HG03521 (cell line): ENCODE measurements around the gene TTC16.

Source experiments
- ATAC-seq: cut with Tn5 transposase; IDR thresholded peaks from one replicate; pipeline ENCODE4 v1.9.1; 2021; ENCODE audit warnings: mild to moderate bottlenecking, moderate library complexity; ENCODE audit not compliant: unreplicated experiment

Gene TTC16

DNA sequence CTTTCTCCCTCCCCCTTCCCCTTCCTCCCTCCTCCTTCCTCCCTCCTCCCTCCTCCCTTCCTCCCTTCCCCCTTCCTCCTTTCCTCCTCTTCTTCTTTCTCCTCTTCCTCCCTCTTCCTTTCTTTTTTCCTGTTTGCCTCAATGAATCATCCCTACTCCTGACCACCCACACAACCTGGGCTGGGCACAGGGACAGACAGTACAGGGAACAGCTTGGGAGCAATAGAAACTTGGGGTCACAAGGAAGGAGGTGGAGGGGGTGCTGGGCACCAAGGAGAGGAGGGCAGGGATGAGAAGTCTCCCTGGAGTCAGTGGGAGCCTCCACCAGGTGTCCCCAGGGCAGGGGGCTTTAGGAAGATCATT is 5.0 kb downstream of the TTC16 start:
- ATAC-seq: no peak

DNA sequence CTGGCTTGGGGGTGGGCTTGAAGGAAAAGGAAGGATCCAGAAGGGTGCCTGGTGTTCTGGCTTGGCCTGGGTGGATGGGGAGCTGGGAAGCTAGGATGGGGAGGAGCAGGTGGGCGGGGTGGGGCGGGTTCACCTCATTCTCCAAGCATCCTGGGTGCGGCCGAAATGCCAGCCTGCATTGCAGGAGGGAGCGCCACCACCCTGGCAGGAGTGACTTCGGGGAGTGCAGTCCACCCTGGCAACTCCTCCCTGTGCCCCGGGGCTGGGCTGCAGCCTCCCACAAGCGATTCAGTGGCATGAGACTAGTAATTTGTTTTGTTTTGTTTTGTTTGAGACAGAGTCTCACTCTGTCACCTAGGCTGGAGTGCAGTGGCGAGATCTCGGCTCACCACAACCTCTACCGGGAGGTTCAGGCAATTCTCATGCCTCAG is 5.5 kb downstream of the TTC16 start:
- ATAC-seq: no peak

DNA sequence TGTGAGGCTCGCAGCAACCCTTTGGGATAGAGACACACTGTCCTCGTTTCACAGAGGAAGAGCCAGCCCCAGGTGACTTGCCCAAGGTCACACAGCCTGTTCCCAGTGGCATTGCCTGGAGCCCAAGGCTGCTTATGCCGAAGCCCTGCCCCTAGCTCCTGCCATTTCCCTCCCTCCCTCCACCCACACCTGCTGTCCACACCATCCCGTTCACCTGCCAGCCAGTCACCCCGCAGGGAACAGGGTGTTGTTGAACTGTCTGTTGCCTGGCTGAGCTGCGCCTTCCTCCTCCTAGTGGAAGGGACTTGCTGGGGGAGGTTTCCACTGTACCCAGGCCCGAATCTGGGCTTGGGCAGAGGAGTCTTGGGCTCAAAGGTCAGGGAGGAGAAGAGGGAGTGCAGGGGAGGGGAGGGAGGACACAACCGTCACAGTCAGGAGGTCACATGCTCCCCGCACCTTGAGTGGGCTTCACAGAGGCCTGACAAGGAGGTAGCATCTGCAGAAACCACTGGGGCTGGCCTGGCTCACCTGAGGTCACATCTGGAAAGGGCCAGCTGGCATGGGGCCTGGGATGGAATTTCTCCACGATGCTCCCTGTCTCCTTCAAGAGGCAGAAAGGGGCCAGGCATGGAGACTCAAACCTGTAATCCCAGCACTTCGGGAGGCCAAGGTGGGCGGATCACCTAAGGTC is 6.3 kb downstream of the TTC16 start:
- no peak for ATAC-seq

DNA sequence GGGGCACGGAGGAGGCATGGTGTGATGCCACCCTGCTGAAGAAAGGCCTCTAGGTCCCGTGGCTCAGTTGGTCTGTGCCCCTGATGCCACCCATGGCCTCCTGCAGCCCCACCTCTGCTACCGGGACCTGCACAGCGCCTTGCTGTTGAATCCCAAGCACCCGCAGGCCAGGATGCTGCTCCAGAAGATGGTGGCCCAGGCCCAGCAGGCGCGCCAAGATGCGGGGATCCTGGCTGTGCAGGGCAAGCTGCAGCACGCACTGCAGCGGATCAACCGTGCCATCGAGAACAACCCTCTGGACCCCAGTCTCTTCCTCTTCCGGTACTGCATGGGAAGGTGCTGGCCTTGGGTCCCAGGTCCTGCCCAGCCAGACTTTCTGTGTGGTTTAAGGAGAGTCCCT is 7.1 kb downstream of the TTC16 start:
- no peak for ATAC-seq

DNA sequence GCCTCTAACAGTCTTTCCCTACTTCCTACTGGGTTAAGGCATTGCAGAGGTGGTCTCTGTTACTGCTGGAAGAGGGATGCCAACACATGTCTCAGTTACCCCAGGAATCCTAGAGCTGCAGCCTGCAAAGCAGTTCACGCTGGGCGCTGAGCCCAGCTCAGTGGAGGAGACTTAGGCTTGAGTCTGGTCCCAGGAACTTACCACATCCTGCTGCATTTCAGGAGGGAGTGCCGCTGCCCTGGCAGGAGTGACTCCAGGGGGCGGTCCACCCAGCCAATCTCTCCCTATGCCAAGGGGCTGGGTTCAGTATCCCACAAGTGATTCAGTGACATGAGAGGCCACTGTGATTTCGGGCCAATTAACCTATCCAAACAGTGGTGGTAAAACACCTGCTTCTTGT is 7.6 kb downstream of the TTC16 start:
- ATAC-seq: no peak

DNA sequence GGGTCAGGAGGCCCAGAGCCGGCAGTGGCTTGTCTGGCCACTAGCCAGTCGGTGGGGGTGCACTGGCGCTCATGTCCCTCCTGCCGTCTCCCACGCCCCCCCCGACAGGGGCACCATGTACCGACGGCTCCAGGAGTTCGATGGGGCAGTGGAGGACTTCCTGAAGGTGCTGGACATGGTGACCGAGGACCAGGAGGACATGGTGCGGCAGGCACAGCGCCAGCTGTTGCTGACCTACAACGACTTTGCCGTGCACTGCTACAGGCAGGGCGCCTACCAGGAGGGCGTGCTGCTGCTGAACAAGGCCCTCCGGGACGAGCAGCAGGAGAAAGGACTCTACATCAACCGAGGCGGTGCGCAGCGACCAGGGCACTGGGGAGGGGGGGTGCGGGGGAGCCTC is 8.1 kb downstream of the TTC16 start:
- no peak for ATAC-seq

DNA sequence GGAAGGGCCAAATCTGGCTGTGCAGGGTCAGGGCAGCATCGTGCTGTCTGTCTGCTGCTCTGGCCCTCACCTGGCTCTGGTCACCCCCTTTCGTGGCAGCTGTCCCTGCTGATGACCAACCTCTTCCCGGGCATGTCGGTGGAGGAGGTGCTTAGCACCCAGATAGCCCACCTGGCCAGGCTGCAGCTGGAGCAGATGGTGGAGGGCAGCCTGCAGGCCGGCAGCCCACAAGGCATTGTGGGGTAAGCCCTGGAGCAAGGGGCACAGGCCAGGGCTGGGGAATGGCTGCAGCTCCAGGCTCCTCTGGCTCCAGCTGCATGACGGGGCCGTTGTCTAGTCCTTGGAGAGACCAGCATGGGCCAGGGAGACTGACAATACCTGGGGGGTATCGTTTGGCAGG is 11.0 kb downstream of the TTC16 start:
- ATAC-seq: no peak

DNA sequence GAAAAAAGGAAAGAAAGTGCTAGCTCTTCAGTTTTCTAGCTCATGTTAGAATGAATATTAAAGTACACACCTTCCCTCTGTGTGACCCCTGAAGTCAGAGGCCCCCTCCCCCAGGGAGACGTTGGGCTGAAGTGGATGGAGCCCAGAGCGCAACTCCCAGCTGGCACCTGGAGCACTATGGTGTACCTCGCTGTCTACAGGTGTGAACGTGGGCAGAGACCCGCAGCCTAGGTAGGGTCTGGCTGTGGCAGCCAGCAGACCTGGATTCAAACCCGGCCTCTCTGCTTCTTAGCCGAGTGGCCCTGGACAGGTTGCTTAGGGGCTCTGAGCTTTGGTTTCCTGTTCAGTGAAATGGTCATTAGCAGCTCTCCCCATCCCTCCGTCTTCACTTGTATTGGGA is 12.9 kb downstream of the TTC16 start:
- ATAC-seq: no peak

DNA sequence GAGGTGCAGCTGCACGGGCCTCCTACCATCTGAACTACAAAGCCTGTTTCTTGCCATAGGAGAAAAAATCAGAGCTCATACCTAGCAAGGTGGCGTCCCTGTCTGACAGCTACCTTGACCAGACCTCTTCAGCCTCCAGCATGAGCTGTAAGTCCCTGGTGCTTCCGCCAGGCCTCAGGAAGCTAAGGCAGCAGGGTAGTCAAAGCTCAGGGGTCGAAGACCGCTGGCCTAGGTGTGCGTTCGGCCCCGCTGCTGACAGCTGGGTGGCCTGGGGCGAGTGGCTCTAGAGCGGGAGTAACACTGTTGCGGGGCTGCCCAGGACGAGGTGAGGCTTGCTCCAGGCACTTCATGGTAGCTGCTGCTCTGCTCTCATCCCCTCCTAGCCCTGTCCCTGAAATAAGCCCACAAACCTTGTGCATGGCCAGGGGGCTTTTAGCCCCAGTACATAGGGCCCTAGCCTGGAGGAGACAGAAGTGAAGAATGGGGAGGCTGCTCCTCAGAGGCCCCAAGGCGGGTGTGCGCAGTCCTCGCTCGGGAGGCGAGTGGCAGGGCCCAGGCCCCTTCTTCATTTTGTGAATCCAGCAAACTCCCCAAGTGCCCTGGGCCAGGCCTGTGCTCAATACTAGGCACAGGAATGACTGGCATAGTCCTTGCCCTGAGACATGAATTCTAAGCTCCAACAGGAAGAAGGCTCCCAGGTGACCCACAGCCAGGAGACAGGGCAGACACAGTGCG is 13.8 kb downstream of the TTC16 start:
- ATAC-seq: no peak

DNA sequence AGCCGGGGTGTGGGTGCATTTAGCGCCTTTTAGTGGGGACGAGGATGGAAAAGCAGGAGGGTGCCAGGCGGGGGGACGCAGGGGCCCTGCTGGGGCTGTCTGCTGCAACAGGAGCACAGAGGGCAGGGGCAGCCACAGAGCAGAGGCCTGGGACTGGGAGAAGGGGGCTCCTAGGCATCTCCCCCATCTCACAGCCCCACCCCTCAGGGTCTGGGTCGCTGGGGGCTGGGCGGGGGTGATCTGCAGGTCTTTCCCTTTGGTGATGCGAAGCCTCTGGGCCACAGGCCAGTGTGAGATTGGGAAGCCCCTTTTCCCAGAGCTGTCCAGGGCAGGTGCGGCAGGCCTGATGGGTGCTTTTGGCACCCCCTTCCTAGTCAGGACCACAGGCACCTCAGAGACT is 14.4 kb downstream of the TTC16 start:
- no peak for ATAC-seq

DNA sequence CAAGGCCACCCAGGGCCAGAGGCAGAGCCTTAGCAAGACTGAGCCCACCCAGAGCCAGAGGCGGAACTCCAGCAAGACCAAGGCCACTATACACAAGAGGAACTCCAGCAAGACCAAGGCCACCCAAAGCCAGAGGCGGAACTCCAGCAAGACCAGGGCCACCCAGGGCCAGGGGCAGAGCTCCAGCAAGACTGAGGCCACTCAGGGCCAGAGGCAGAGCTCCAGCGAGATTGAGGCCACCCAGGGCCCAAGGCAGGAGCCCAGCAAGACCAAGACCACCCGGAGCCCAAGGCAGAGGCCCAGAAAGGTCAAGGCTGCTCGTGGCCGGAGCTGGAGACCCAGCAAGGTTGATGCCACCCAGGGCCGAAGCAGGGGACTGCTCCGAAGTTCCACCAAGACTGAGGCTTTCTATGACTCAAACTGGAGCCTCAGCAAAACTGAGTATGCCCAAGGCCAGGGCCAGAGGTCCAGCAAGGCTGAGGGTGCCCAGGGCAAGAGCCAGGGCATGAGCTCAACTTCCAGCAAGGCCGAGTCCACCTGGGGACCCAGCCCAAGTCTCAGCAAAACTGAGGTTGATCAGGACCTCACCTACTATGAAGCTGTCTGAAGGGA is 15.0 kb downstream of the TTC16 start:
- ATAC-seq: no peak

DNA sequence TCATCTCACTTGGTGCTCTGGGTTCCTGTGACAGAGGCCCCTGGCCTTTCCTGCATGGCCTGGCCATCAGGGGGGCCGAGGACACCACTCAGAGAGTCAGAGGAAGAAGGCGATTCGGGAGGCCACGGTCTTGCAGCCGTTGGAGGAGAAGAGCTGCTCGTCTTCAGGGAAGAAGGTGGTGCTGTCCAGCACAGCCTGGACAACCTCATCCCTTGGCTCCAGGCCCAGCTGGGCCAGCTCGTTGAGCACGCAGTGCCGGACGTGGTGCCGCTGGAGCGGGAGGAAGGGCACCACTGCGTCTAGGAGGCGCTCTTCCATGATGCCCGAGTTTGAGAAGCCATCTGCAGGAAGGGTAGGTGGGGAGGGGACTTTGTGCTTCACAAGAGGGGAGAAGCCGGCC is 16.1 kb downstream of the TTC16 start:
- ATAC-seq: no peak

DNA sequence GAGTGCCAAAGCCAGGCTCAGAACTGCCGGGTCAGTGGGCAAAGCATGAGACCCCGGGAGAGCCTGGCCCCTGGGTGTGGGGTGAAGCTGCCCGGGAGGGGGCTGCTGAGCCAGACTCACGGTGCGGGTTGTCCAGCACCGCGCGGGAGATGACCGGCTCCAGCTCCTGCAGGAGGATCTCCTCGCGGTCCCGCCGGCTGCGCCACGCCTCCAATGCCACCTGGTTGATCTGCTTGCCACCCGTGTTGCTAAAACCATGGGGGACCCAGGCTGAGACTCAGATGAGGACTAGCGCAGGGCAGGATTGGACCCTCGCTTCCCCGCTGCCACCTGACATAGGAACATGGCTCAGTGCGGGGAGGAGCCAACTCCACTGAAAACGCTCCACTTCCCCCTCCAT is 16.6 kb downstream of the TTC16 start:
- no peak for ATAC-seq

DNA sequence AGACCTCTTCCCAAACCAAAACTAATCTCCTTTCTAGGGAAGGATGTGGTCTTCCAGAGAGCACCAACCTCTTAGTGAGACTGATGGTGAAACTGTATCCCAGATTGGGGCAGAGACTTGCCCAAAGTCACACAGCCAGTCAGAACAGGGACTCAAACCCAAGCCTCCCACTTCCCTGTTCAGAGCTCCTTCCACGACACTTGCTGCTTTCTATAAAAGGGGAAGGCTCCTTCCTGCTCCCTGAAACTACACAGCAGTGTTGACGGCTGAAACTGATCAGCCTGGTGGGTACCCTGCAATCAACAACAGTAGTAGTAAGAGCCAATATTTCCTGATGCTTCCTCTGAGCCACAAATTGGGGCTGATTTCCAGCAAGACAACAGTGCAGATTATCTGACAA is 17.7 kb downstream of the TTC16 start:
- no peak for ATAC-seq

DNA sequence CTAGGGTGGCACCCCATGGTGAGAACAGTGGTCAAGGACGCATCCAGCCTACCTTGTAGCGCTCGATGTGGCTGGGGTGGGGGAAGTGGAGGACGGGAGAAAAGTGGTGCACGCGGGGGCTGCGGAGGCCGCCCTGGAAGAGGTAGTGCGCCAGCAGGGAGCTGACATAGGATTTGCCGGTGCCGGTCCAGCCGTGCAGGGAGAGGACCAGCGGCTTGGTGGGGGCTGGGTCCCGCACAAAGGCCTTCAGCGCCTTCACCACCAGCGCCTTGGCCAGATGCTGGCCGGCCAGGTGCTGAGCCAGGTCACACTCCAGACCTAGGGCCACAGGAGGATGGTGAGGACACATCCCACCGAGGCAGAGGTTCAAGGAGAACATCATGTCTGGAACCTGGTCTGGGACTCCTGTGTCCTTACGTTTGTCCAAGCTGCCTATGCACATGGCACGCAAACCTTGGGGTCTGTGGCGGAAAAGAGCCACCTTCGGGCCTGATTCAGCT is 18.4 kb downstream of the TTC16 start:
- ATAC-seq: no peak

DNA sequence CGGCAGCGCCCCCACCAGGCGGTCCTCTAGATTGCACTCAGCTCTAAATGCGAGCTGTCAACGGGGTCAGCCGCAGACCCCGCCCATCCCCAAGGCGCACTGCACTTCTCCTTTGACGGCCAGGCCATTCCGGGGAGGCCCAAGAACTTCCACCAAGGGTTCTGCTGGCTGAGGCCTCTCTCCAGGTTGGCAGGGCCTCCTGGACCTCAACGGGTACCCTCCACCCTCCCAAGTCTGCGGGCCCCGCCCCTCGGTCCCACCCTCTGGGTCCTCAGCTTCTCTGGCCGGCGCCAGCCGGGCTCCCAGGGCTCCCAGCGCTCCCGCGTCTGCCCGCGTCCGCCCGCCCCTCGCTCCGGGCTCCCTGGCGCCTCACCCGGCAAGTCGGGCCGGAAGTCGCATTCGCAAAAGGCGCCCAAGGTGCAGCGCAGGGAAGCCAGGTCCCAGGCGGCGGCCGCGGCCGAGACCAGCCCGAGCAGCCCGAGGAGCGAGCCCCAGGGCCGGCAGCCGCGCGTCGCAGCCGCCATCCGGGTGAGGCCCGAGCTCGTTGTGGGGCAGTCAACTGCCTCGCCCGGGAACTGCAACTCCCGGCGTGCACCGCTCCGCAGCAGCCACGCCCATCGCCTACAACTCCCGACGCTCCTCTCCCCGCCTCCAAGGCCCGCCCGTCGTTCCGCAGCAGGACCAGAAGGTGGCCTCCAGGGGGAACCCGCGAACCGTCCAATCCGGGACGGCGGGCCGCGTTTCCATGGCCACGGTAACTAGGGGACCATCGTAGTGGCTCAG is 19.1 kb downstream of the TTC16 start, which contains the start of gene TOR2A:
Gene TOR2A, minus strand, starts transcription at position 548 of the 783 bp plus-strand sequence. Its CDS starts 24 bp downstream, at position 524.
- ATAC-seq: peak; percentile 87

DNA sequence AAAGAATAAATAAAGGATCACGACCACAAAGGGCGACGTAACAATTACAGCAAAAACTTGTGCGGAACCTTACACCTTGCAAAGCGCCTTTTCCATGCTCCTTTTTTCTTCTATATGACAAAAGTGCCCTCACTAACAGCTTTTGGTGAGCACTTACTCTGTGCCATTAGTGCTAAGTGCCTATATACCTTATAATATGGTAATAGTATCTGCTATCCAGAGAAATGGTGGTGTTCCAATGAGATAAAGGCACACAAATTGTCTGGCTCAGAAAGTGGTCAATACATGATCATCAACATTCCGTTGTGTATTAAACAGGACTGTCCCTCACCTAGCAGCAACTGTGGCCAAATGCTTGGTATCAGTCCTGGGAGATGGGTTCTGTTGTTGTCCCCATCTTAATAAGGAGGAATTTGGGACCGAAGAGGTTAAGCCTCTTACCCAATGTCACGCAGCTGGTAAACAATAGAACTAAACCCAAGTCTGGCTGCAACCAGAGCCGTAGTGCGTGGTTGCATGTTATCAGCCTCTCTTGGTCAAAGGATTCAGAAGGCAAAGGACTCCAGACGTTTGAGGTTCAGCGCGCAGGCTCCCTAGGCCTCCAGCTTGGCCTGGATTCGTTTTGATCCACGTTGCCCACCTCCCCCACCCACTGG is 19.8 kb downstream of the TTC16 start:
- ATAC-seq: no peak

DNA sequence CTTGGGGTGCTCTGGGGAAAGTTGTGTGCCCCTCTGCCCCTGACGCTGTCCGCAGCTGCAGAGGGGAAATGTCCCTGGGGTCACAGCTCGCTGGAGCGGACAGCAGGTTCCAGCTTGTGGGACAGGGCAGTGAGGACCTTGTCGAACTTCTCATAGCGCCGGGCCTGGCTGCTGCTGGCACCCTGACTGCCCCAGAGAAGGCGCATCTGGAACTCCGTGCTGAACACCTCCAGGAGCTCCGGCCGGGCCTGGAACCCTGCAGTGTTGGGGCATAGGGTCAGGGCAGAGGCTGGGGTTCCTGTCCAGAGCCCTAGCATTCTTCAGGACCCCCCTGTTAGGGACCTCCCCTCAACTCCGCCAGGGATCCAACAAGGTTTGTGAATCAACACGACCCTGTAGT is 22.8 kb downstream of the TTC16 start:
- ATAC-seq: no peak

DNA sequence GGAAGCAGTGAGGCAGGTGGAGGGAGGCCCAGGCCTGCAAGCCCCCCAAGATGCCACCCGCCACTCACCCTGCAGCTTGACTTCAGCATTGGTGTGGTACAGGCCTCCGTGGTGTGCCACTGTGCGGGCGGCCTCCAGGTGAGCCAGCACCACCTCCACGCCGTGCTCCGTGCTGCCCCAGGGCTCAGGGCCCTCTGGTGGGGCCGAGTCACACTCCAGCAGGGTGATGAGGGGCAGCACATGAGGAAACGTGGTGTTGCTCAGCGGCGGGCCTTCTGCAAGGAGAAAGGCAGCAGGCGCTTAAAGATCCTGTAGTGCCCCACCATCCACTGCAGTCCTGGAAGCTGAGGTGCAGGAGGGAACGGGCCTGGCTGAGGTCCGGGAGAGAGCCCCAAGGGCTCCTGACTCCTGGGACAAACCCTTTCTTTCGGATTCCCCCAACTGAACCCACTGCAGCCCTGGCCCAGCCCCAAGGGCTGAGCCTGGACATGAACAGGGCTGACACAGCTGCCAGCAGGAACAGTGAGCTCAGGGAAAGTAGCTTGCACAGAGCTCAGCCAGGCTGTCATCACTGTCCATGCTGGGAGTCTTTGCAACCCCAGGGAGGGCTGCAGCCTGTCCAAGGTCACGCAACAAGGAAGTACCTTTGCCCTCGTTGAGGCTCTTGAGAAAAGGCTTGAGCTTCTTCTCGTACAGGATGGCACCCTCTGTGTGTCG is 23.9 kb downstream of the TTC16 start:
- ATAC-seq: no peak

DNA sequence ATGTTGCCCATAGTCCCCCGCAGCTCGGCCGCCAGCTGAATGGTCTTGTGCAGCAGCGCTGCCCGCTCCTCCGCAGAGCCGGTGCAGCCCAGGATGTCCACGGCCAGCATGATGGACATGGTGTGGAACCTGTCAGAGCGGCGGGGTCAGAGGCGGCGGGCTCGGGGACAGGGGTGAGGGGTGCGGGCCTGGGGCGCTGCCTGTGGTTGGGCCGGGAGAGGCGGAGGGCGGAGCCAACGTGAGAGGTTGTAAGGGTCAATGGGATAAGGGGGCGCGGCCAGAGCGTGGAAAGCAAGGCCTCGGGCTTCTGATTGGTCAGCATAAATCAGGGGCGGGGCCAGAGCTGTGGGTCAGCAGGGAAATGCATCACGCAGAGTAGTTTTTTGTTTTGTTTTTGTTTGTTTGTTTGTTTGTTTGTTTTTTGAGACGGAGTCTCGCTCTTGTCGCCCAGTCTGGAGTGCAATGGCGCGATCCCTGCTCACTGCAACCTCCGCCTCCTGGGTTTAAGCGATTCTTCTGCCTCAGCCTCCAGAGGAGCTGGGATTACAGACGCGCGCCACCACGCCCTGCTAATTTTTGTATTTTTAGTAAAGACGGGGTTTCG is 26.1 kb downstream of the TTC16 start:
- no peak for ATAC-seq
